Measurements from ENCODE around the gene NEDD4.

The NEDD4 gene

GRCh38 chr15:55999658-56000057, 6.2 kb upstream of the NEDD4 start:
- H3K4me3 ChIP-seq (ENCODE audit: low read depth, low read length), result no peak overlapping the region
- no peak for TF ChIP-seq CTCF (IDR thresholded peaks at IDR 0.05; ENCODE audit: low read depth, low read length)
- H3K36me3 ChIP-seq, result no peaks in the 10 kb centered on the region
- H3K9me3 ChIP-seq, result no peaks in the 10 kb centered on the region
- H3K27me3 ChIP-seq, result no peaks in the 10 kb centered on the region
- H3K4me1 ChIP-seq, result no peaks in the 10 kb centered on the region
- DNase-seq, result no peak

- Histone ChIP-seq H3K4me3 (ENCODE audit: low read depth, low read length) (no peak overlapping the region), H3K4me1 (no peaks in the 10 kb centered on the region), H3K36me3 (no peaks in the 10 kb centered on the region), H3K9me3 (no peaks in the 10 kb centered on the region), H3K27me3 (no peaks in the 10 kb centered on the region)
- no peak for TF ChIP-seq CTCF (IDR thresholded peaks at IDR 0.05; ENCODE audit: low read depth, low read length)
- no peak for DNase-seq
These were observed 5.1 kb upstream of the NEDD4 start for GRCh38 chr15:55998478-55998877.

- no peaks in the 10 kb centered on the region for H3K27me3 ChIP-seq
- H3K4me3 ChIP-seq (ENCODE audit: low read depth, low read length), result peak overlapping the region; percentile 83
- H3K9me3 ChIP-seq, result no peaks in the 10 kb centered on the region
- peak; percentile 30; the same call in 1 of the 2 replicates for TF ChIP-seq CTCF (IDR thresholded peaks at IDR 0.05; ENCODE audit: low read depth, low read length)
- no peak for DNase-seq
- H3K36me3 ChIP-seq, result no peaks in the 10 kb centered on the region
- peaks cover 8% of the 10 kb centered on the region for H3K4me1 ChIP-seq
These were observed 570 bp upstream of the NEDD4 start for GRCh38 chr15:55993804-55994560.

- Histone ChIP-seq H3K27me3 (no peaks in the 10 kb centered on the region), H3K9me3 (no peaks in the 10 kb centered on the region), H3K4me3 (ENCODE audit: low read depth, low read length) (peak overlapping the region; percentile 83), H3K4me1 (peaks cover 8% of the 10 kb centered on the region), H3K36me3 (no peaks in the 10 kb centered on the region; the same call in 1 of the 2 replicates)
- no peak for TF ChIP-seq CTCF (IDR thresholded peaks at IDR 0.05; ENCODE audit: low read depth, low read length)
- DNase-seq, result no peak
These were observed 672 bp downstream of the NEDD4 start for GRCh38 chr15:55992769-55993110.

GRCh38 chr15:55991802-55992768, 1.3 kb downstream of the NEDD4 start:
- TF ChIP-seq CTCF (IDR thresholded peaks at IDR 0.05; ENCODE audit: low read depth, low read length), result no peak
- H3K4me1 ChIP-seq, result peaks cover 8% of the 10 kb centered on the region
- H3K27me3 ChIP-seq, result no peaks in the 10 kb centered on the region
- no peak for DNase-seq
- H3K36me3 ChIP-seq, result no peaks in the 10 kb centered on the region; the same call in 1 of the 2 replicates
- peak overlapping the region; percentile 83 for H3K4me3 ChIP-seq (ENCODE audit: low read depth, low read length)
- no peaks in the 10 kb centered on the region for H3K9me3 ChIP-seq
